Fibroblast of peridontal ligament (primary cell): Measurements from ENCODE around the gene NOS2.

Experiments used
- DNase-seq: peaks from one replicate; pipeline ENCODE4 v3.0.0-alpha.2; 2010; ENCODE audit errors: extremely low read depth

NOS2 gene

GRCh38 chr17:27819145-27819544 is 18.8 kb upstream of the NOS2 start:
- DNase-seq, result no peak

GRCh38 chr17:27818401-27819105 is 18.2 kb upstream of the NOS2 start:
- no peak for DNase-seq

- DNase-seq, result no peak
These were observed 17.4 kb upstream of the NOS2 start for GRCh38 chr17:27817731-27818130.

GRCh38 chr17:27816946-27817345 is 16.6 kb upstream of the NOS2 start:
- DNase-seq, result no peak

GRCh38 chr17:27811961-27812360 is 11.6 kb upstream of the NOS2 start:
- no peak for DNase-seq

GRCh38 chr17:27810902-27811557 is 10.7 kb upstream of the NOS2 start:
- DNase-seq, result no peak

GRCh38 chr17:27810211-27810901 is 10.0 kb upstream of the NOS2 start:
- no peak for DNase-seq

- DNase-seq, result no peak
These were observed 9.2 kb upstream of the NOS2 start for GRCh38 chr17:27809555-27809954.

GRCh38 chr17:27808628-27809027 is 8.3 kb upstream of the NOS2 start:
- no peak for DNase-seq

- no peak for DNase-seq
These were observed 7.5 kb upstream of the NOS2 start for GRCh38 chr17:27807567-27808470.

- peak; percentile 88 for DNase-seq
These were observed 5.3 kb upstream of the NOS2 start for GRCh38 chr17:27805520-27806146.

- DNase-seq, result no peak
These were observed 3.8 kb upstream of the NOS2 start for GRCh38 chr17:27804113-27804512.

GRCh38 chr17:27802962-27803680 is 2.8 kb upstream of the NOS2 start:
- DNase-seq, result no peak

- DNase-seq, result no peak
These were observed 1.7 kb upstream of the NOS2 start for GRCh38 chr17:27802033-27802432.

- DNase-seq, result no peak
These were observed 2.0 kb downstream of the NOS2 start for GRCh38 chr17:27798376-27798775.

- no peak for DNase-seq
These were observed 2.8 kb downstream of the NOS2 start for GRCh38 chr17:27797390-27798091.

GRCh38 chr17:27793906-27794569 is 6.3 kb downstream of the NOS2 start:
- DNase-seq, result no peak

GRCh38 chr17:27793168-27793905 is 7.0 kb downstream of the NOS2 start:
- no peak for DNase-seq

- DNase-seq, result no peak
These were observed 8.2 kb downstream of the NOS2 start for GRCh38 chr17:27792095-27792494.
